ENCODE measurements around the gene NAV2.
"Not testable (repeated sequence)": the region's sequence is repeated elsewhere in the genome, so short reads cannot be mapped to it uniquely, and the experiment has no call there.

The NAV2 gene

GRCh38 chr11:20058749-20059458 is 346.3 kb downstream of the NAV2 start:
- DNase-seq (ENCODE audit: low spot score), result no peak

DNA sequence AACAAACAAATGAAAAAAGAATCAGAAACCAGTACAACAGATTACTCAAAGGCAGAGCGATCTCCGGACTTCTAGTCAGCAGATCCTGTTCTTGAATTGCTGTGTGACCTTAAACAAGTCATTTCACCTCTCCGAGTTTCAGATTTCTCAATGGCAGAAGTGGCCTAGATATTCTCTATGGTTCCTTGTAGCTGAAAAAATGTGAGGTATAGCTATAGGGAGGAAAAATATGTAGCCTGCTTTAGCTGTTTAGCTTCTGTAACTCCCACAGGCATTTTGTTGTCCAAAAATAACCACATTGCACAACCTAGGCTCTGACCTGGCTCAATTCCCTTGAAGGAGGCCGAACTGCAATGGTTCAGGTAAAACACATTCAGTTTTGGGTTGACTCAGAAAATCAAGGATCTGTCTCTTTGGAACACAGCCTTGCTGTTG is 347.0 kb downstream of the NAV2 start:
- no peak for DNase-seq (ENCODE audit: low spot score)

GRCh38 chr11:20060181-20060580 is 347.5 kb downstream of the NAV2 start:
- DNase-seq (ENCODE audit: low spot score), result no peak

- DNase-seq (ENCODE audit: low spot score), result no peak
Measured at GRCh38 chr11:20060647-20061205, 348.1 kb downstream of the NAV2 start.

DNA sequence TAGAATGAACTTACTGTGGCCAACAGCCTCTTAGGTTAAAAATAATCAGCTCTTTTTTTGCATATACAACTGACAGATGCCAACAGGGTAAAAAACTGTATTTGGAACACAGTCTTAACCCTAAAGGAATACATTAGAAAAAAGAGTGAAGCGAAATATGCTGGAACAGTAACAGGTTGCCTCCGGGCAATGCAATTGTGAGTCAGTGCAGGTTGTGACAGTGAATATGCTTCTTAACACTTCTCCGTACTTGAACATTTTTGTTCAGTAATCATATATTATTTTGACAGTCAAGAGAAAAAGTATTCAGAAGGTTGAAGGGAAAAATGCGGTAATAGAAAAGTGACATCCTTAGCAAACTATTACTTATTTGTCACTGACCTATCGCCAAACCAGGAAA is 349.1 kb downstream of the NAV2 start:
- DNase-seq (ENCODE audit: low spot score), result no peak

DNA sequence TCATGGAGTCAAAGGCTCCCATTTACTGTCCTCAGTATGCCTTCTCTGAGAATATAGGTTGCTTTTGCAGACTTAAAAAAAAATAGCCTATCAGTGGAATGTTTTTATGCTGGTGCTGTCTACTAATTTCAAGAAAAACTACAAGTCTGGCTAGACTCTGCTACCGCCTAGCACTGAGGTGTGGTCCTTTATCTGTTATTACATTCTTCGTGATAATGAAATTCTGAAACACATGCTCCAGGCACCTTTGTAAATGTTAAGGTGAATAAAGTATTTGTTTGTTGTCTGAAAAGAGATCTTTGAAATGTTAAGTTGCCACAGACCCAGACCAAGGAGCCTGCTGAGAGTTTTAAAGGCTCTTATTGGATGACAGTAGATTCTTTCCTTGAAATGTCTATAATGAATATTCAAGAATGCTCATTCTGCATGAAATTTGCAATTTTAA is 352.3 kb downstream of the NAV2 start:
- no peak for DNase-seq (ENCODE audit: low spot score)

DNA sequence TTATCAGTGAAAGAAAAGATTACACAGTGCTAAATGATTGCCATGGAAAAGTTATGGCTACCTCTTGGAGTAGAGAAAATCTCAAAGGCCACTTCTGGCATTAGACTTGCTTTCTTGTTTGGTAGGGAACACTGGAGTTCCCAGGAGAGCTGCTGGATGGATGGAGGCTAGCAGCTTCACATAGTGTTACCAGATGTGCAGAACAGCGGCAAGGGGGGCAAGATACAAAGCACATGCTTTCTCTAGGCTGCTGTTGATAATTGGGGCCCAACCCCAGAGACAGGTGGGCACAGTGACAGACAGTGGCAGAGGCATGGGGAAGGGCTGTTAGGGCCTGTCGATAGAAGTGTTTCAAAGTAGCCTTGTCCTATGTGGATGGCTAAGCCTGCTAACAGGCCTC is 352.8 kb downstream of the NAV2 start:
- no peak for DNase-seq (ENCODE audit: low spot score)

DNA sequence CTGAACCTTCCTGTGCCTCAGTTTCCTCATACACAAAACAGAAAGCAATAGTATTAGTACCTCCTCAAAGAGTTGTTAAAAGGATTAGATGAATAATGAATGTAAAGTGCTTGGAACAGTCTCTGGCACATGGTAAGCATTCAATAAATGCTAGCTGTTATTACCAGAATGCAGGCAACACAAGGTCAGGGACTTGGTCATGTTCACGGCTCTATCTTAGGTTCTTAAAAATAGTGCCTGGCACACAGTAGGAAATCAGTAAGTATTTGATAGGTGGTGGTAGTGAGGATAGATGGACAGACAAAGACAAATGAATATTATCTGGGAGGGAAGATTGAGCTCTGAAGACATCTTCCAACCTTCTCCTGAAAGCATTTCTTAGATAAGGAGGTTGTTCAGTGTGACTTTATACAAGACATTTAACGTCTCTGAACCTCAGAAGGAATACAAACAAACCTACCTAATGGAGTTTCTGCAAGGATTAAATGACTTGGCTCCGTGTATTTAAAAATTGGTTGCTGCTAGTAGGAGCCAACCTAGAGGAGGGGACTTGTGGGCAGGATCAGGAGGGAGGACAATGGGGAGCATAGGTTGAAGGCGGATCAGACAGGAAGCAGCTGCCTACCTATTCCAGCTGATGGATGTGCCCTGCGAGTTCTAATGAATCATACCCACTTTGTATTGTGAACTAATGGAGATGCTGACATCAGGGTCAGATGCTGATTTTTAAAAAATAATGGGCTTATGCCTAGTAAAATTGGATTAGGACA is 353.6 kb downstream of the NAV2 start:
- DNase-seq (ENCODE audit: low spot score), result no peak

- DNase-seq (ENCODE audit: low spot score), result no peak
Measured at GRCh38 chr11:20066783-20067156, 354.1 kb downstream of the NAV2 start.

GRCh38 chr11:20067665-20068064 is 355.0 kb downstream of the NAV2 start:
- DNase-seq (ENCODE audit: low spot score), result no peak

GRCh38 chr11:20068691-20069090 is 356.1 kb downstream of the NAV2 start:
- DNase-seq (ENCODE audit: low spot score), result no peak

GRCh38 chr11:20070459-20070858 is 357.8 kb downstream of the NAV2 start:
- no peak for DNase-seq (ENCODE audit: low spot score)

DNA sequence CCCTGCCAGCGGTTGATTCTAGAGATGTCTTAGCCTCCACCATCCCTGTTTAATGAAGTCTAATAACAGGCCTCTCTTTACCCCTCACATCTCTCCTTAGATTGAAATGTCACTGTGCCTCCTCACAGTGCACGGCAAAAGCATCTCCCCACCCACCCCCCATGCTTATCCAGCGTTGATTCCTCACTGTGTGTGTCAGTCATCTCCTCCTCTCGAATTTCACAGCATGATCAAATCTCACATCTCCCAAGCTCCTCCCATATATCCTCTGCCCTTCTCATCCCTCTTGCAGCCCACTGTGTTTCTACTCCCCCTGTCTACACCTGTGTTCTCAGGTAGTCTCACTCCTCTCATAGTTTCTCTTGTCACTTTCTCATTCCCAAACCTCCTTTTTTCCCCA is 363.0 kb downstream of the NAV2 start:
- DNase-seq (ENCODE audit: low spot score), result no peak

DNA sequence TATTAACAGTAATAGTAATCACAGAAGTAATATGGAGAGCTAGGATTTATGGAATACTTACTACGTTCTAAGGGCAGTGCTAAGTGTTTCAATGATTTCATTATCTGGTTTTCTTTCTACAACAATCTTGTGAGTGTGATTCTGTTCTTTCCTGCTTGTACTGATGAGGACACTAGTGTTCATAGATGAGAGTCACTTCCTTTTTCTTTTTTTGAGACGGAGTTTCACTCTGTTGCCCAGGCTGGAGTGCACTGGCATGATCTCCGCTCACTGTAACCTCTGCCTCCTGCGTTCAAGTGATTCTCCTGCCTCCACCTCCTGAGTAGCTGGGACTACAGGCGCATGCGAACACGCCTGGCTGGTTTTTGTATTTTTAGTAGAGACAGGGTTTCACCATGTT is 366.2 kb downstream of the NAV2 start:
- DNase-seq (ENCODE audit: low spot score), result no peak

DNA sequence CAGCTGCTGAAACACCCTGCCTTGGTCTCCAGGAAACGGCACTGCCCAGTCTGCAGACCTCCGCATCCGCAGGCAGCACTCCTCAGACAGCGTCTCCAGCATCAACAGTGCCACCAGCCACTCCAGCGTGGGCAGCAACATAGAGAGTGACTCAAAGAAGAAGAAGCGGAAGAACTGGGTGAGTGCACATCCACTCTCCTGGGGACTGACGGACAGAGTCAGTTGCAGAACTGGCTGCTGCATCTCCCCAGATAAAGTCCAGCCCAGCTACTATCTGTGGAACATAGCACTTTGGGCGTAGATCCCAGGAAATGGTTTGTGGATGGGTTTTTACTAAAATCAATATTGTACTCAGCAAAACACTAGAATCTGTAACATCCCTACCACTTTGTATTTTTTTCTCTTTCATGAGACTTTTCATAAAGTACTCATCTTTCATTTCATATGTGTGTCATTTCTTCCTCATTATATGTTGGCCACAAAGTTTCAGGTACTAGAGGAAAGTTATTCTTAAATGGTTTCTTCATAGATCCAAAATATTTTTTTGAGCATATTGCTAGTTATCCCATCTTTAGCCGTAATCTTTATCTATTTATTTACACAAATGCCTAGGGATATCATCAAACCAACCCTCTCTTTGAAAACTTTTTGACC is 367.5 kb downstream of the NAV2 start:
- no peak for DNase-seq (ENCODE audit: low spot score)

GRCh38 chr11:20081336-20081735 is 368.7 kb downstream of the NAV2 start:
- no peak for DNase-seq (ENCODE audit: low spot score)

GRCh38 chr11:20083877-20084276 is 371.2 kb downstream of the NAV2 start:
- not testable (repeated sequence) for DNase-seq (ENCODE audit: low spot score)

GRCh38 chr11:20084921-20085814 is 372.5 kb downstream of the NAV2 start:
- DNase-seq (ENCODE audit: low spot score), result no peak

- DNase-seq (ENCODE audit: low spot score), result no peak
Measured at GRCh38 chr11:20085918-20086317, 373.3 kb downstream of the NAV2 start.

DNA sequence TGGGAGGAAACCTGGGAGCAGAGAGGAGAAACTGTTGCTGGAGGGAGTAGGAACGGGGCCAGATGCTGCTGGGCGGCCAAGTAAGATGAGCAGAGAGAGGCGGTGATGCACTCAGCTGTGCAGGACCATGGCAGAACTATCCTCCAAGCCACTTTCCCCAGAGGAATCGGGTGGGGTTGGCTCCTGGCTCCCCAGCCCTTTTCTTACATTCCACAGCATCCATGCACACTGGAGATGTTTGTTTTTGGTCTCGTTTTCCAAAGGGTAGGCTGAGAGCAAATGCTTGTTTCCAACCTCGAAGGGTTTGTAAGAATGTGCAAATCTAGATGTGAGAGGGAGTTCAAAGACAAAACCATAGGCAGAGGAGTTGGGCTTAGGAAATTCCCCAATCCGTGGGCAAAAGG is 374.5 kb downstream of the NAV2 start:
- no peak for DNase-seq (ENCODE audit: low spot score)

DNA sequence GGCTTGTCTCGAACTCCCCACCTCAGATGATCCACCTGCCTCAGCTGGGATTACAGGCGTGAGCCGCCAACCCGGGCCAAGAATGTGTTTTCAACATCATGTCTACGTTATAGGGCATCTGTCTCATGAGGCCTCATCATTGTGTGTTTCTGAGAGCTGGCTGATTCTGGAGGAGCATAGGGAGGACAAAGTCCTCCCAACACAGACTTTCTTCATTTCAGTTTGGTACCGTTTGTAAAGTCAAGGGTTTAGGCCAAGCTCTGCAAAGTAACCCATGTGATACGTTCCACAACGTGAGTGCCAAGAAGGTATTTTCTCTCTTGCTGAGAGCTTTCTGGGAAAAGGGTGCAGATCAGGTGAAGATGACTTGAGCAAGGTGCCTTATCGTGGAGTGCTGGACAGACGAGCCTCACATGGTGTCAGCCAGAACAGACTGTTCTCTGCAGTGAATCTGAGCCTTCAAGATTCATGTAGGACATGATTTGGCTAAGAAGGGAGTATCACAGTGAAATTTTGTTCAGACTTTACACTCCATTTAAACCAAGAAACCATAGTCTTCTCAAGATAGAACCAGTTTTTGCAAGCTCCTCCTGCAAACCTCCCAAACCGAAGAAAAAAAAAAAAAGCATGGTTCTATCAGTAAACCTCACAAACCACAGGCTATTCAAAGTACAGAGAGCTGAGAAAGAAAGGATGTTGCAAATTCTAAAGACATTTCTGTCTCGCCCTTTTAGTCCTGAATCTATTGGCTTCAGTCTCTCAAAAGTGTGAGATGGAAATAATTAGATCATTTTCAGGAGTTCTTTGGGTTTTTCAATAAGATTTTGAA is 376.0 kb downstream of the NAV2 start:
- no peak for DNase-seq (ENCODE audit: low spot score)

Measured in LoVo (cell line).